Measurements from ENCODE around the gene TUBB3.

DNA sequence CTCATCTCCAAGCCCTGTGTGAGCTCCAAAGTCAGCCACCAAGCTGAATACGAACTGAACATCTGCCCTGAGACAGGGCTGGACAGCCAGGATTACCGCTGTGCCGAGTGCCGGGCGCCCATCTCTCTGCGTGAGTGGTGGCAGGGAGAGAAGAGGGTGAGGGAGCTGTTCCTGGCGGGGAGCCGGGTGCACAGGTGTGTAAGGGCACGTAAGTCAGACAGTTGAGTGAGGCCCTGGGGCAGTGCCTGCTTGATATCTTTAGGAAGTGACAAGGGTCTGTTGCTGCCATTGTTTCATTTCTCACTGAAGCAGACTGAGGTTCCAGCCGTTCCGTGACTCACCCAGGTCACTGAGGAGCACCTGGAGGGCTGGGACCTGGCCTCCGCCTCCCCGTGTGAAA, 37.8 kb downstream of the TUBB3 start:
- TF ChIP-seq, protein P1, sequence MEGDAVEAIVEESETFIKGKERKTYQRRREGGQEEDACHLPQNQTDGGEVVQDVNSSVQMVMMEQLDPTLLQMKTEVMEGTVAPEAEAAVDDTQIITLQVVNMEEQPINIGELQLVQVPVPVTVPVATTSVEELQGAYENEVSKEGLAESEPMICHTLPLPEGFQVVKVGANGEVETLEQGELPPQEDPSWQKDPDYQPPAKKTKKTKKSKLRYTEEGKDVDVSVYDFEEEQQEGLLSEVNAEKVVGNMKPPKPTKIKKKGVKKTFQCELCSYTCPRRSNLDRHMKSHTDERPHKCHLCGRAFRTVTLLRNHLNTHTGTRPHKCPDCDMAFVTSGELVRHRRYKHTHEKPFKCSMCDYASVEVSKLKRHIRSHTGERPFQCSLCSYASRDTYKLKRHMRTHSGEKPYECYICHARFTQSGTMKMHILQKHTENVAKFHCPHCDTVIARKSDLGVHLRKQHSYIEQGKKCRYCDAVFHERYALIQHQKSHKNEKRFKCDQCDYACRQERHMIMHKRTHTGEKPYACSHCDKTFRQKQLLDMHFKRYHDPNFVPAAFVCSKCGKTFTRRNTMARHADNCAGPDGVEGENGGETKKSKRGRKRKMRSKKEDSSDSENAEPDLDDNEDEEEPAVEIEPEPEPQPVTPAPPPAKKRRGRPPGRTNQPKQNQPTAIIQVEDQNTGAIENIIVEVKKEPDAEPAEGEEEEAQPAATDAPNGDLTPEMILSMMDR (IDR thresholded peaks at IDR 0.05), result no peak
- no peak for TF ChIP-seq POLR2A (IDR thresholded peaks at IDR 0.05)
- no peak for TF ChIP-seq POLR2AphosphoS5 (IDR thresholded peaks at IDR 0.05)
